K562 (cell line): ENCODE data around the gene DEDD. TPM values are rescaled to one million over a fixed set of nuclear protein-coding genes. Genes with fewer than 3 reads are reported as not detected.

Experiments used
- ARHGAP35 ChIP-seq: fragments of 450-650 bp; IDR thresholded peaks from 2 replicates; pipeline ENCODE4 v1.6.1; 2018; ENCODE audit not compliant: partially characterized antibody
- EHMT2 ChIP-seq: fragments of 450-650 bp; IDR thresholded peaks from 2 replicates; pipeline ENCODE4 v1.6.1; 2018; ENCODE audit warnings: antibody characterized with exemption
- ELF4 ChIP-seq: fragments of 450-650 bp; formaldehyde crosslinking; IDR thresholded peaks from 2 replicates; pipeline ENCODE4 v1.4.0; 2022; ENCODE audit warnings: missing genetic modification characterization
- ESRRB ChIP-seq: fragments of 250-450 bp; sonication (Bioruptor Pico); IDR thresholded peaks from 2 replicates; pipeline ENCODE4 v1.5.0; 2020; ENCODE audit warnings: mild to moderate bottlenecking, moderate library complexity, borderline replicate concordance
- HDAC1 ChIP-seq, 2 experiments: fragments of 450-650 bp; IDR thresholded peaks; 2 replicates each; pipeline ENCODE4 v1.6.1; 2016 to 2017; ENCODE audit warnings: inconsistent platforms in 1 of 2, mild to moderate bottlenecking in 1 of 2, moderate library complexity in 1 of 2
- HLTF ChIP-seq: fragments of 450-650 bp; IDR thresholded peaks from 2 replicates; pipeline ENCODE4 v1.6.1; 2016
- ILK ChIP-seq: fragments of 450-650 bp; IDR thresholded peaks from 2 replicates; pipeline ENCODE4 v1.6.1; 2016; ENCODE audit warnings: missing genetic modification characterization, low read depth, mild to moderate bottlenecking, missing compliant biosample characterization, moderate library complexity, borderline replicate concordance
- KDM1A ChIP-seq, 2 experiments: fragments of 450-650 bp; IDR thresholded peaks; 2 replicates each; pipeline ENCODE4 v1.6.1; 2016; ENCODE audit warnings: mild to moderate bottlenecking in 2 of 2
- LARP7 ChIP-seq: fragments of 450-650 bp; IDR thresholded peaks from 2 replicates; pipeline ENCODE4 v1.6.1; 2016
- MCM7 ChIP-seq, 2 experiments: fragments of 450-650 bp; IDR thresholded peaks; 2 replicates each; pipeline ENCODE4 v1.6.1; 2016 to 2018
- NBN ChIP-seq: fragments of 450-650 bp; IDR thresholded peaks from 2 replicates; pipeline ENCODE4 v1.6.1; 2016; ENCODE audit warnings: low read depth, mild to moderate bottlenecking
- PHF21A ChIP-seq: fragments of 450-650 bp; IDR thresholded peaks from 2 replicates; pipeline ENCODE4 v1.6.1; 2017; ENCODE audit warnings: low read depth, borderline replicate concordance
- SMARCA4 ChIP-seq: fragments of 450-650 bp; IDR thresholded peaks from 2 replicates; pipeline ENCODE4 v1.6.1; 2016
- SRSF3 ChIP-seq: fragments of 200-400 bp; formaldehyde crosslinking; IDR thresholded peaks from 2 replicates; pipeline ENCODE4 v1.6.1; 2016; ENCODE audit warnings: mild to moderate bottlenecking, low read length, moderate library complexity; ENCODE audit not compliant: insufficient read depth
- ZNF324 ChIP-seq: fragments of 250-450 bp; sonication (Bioruptor Pico); IDR thresholded peaks from 2 replicates; pipeline ENCODE4 v1.4.0; 2020; ENCODE audit warnings: mild to moderate bottlenecking
- polyA plus RNA-seq, 8 experiments: library from polyadenylated mRNA; depleted of rRNA in 4 of 8; stranded (reverse) in 5 of 8; unstranded in 3 of 8; fragments of >200 nt; fragmentation: Nextera tagmentation in 2 of 8; fragmentation: Illumina TruSeq in 1 of 8; extraction: Ambion mirVana in 2 of 8; extraction: Trizol in 1 of 8; gene quantifications; 2 replicates each; pipeline versions ENCODE4 v1.2.1 to v1.2.3, GENCODE V29; 2011 to 2014; ENCODE audit warnings: inconsistent platforms in 1 of 8, missing spikeins in 1 of 8
- total RNA-seq, 7 experiments: library from RNA; depleted of rRNA in 6 of 7; stranded (reverse); fragments of >200 nt in 6 of 7; fragmentation: Illumina TruSeq in 2 of 7; extraction: Trizol in 2 of 7; gene quantifications; 2 replicates each; pipeline versions ENCODE4 v1.2.1 to v1.2.3, GENCODE V29; 2011 to 2021; ENCODE audit warnings: low replicate concordance in 1 of 7
- TF ChIP-seq, protein P1 (sequence below): fragments of 450-650 bp; formaldehyde crosslinking; IDR thresholded peaks from 2 replicates; pipeline ENCODE4 v1.4.0; 2022; ENCODE audit warnings: missing genetic modification characterization
- TF ChIP-seq, protein P2 (sequence below): fragments of 450-650 bp; IDR thresholded peaks from 2 replicates; pipeline ENCODE4 v1.6.1; 2016; ENCODE audit warnings: low read depth
- TF ChIP-seq, protein P3 (sequence below): fragments of 450-650 bp; IDR thresholded peaks from 2 replicates; pipeline ENCODE4 v1.6.1; 2016; ENCODE audit warnings: antibody characterized with exemption

DEDD gene
- total and polyA plus RNA-seq, 9 of the 15 experiments (the other 6 are each of a cell fraction or from before 2014, with no cell fraction given) = 11.6 to 41.0 (median 16.8) TPM

DNA sequence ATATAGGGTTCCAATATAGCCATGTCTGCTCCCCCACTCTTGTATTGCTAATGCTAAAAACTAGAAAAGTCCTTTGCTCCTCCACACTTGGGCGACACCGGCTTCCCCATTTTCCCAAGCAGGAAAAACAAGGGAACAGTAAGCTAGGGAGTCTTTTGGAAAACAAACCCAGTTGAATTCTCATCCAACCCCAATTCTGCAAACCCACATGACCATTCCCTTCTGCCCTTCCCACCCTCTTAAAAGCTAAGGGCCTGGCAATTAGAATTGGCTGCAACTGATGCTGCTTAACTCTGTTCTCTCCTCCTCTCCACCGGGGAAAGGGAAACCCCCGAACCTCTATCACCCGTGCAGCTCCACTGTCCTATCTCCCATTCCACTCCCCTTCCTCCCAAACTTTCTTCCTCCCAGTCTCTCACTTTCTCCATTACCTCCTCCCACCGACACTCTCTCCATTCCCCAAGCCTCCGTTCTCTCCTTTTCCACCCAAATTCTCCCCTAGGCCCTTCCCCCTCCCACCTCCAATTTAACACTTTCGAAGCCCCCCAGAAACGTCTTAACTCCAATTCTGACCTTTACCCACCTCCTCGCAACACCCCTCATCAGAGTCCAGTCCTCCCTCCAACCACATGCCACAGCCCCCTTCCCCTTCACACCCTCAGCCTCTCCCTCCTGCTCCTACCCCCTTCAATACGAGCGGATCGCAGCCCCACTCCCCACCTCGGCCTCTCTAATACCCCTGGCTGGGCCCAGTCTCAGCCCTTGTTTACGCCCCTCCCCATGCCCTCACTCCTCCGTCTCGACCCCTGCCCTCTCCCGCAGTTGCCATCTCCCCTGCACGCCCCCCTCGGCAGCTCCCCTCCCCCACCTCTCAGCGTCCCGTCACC, 701 bp downstream of the DEDD start (continued):
- TF ChIP-seq, protein P1, sequence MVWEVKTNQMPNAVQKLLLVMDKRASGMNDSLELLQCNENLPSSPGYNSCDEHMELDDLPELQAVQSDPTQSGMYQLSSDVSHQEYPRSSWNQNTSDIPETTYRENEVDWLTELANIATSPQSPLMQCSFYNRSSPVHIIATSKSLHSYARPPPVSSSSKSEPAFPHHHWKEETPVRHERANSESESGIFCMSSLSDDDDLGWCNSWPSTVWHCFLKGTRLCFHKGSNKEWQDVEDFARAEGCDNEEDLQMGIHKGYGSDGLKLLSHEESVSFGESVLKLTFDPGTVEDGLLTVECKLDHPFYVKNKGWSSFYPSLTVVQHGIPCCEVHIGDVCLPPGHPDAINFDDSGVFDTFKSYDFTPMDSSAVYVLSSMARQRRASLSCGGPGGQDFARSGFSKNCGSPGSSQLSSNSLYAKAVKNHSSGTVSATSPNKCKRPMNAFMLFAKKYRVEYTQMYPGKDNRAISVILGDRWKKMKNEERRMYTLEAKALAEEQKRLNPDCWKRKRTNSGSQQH (CRISPR knock-in tag) = peak; percentile 66; the same call in 1 of the 2 replicates
- TF ChIP-seq MCM7 (IDR thresholded peaks at IDR 0.05) (peak in 1 of 2 experiments; percentile 30; a peak in 1 of 4 replicates), ARHGAP35 (peak; percentile 66), NBN (peak; percentile 79; the same call in 1 of the 2 replicates), SRSF3 (0 out of 2 replicates have a peak, but pooled peaks have one; percentile 55), SMARCA4 (peak; percentile 55; the same call in 1 of the 2 replicates), EHMT2 (peak; percentile 32; the same call in 1 of the 2 replicates), HDAC1 (IDR thresholded peaks at IDR 0.05) (peak in 1 of 2 experiments; percentile 88; a peak in 2 of 4 replicates), ZNF324 (no peak), HLTF (peak; percentile 88; the same call in 1 of the 2 replicates), ILK (tag) (no peak), KDM1A (IDR thresholded peaks at IDR 0.05) (peak; percentile 11 to 16; a peak in 1 of 4 replicates), ELF4 (CRISPR knock-in tag) (peak; percentile 79; the same call in 1 of the 2 replicates), ESRRB (CRISPR knock-in tag) (no peak), PHF21A (peak; percentile 56; the same call in 1 of the 2 replicates), LARP7 (peak; percentile 98)
- TF ChIP-seq, protein P2, sequence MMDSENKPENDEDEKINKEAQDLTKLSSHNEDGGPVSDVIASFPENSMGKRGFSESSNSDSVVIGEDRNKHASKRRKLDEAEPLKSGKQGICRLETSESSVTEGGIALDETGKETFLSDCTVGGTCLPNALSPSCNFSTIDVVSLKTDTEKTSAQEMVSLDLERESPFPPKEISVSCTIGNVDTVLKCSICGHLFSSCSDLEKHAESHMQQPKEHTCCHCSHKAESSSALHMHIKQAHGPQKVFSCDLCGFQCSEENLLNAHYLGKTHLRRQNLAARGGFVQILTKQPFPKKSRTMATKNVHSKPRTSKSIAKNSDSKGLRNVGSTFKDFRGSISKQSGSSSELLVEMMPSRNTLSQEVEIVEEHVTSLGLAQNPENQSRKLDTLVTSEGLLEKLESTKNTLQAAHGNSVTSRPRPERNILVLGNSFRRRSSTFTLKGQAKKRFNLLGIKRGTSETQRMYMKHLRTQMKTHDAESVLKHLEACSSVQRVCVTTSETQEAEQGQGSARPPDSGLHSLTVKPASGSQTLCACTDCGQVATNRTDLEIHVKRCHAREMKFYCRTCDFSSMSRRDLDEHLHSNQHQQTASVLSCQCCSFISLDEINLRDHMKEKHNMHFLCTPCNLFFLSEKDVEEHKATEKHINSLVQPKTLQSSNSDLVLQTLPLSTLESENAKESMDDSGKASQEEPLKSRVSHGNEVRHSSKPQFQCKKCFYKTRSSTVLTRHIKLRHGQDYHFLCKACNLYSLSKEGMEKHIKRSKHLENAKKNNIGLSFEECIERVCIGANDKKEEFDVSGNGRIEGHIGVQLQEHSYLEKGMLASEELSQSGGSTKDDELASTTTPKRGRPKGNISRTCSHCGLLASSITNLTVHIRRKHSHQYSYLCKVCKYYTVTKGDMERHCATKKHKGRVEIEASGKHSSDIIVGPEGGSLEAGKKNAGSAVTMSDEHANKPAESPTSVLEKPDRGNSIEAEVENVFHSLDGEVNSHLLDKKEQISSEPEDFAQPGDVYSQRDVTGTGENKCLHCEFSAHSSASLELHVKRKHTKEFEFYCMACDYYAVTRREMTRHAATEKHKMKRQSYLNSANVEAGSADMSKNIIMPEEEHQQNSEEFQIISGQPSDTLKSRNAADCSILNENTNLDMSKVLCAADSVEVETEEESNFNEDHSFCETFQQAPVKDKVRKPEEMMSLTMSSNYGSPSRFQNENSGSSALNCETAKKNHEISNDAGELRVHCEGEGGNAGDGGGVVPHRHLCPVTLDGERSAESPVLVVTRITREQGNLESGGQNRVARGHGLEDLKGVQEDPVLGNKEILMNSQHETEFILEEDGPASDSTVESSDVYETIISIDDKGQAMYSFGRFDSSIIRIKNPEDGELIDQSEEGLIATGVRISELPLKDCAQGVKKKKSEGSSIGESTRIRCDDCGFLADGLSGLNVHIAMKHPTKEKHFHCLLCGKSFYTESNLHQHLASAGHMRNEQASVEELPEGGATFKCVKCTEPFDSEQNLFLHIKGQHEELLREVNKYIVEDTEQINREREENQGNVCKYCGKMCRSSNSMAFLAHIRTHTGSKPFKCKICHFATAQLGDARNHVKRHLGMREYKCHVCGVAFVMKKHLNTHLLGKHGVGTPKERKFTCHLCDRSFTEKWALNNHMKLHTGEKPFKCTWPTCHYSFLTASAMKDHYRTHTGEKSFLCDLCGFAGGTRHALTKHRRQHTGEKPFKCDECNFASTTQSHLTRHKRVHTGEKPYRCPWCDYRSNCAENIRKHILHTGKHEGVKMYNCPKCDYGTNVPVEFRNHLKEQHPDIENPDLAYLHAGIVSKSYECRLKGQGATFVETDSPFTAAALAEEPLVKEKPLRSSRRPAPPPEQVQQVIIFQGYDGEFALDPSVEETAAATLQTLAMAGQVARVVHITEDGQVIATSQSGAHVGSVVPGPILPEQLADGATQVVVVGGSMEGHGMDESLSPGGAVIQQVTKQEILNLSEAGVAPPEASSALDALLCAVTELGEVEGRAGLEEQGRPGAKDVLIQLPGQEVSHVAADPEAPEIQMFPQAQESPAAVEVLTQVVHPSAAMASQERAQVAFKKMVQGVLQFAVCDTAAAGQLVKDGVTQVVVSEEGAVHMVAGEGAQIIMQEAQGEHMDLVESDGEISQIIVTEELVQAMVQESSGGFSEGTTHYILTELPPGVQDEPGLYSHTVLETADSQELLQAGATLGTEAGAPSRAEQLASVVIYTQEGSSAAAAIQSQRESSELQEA = peak; percentile 55; the same call in 1 of the 2 replicates
- TF ChIP-seq, protein P3, sequence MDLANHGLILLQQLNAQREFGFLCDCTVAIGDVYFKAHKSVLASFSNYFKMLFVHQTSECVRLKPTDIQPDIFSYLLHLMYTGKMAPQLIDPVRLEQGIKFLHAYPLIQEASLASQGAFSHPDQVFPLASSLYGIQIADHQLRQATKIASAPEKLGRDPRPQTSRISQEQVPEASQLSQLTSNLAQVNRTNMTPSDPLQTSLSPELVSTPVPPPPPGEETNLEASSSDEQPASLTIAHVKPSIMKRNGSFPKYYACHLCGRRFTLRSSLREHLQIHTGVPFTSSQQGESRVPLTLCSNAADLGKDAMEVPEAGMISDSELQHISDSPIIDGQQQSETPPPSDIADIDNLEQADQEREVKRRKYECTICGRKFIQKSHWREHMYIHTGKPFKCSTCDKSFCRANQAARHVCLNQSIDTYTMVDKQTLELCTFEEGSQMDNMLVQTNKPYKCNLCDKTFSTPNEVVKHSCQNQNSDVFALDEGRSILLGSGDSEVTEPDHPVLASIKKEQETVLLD = peak; percentile 69
